ENCODE data around the gene CHST15. TPM values are rescaled to one million over a fixed set of nuclear protein-coding genes. Genes with fewer than 3 reads are reported as not detected.

CHST15 gene
- total and polyA plus RNA-seq, 2 of the 8 experiments (the other 6 are each of a cell fraction or from before 2014, with no cell fraction given) = 8.8 to 9.1 TPM

DNA sequence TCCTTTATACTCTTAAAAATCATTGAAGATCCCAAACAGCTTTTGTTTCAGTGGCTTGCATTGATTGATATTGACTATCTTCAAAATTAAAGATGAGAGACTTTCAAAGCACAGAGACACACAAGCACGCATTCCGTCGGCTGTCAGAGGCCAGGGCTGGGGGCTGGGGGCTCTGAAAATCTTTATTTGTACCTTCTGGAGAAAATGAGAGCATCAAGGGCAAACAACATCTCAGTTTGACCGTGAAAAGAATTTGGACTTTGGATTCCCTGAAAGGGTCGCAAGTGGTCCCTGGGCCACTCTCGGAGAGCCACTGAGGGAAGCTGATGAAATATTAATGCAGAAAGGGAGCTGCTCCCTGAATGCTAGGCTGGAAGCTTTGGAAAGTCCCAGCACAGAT lies 96.4 kb downstream of the CHST15 start:
- Histone ChIP-seq H2BK12ac (ENCODE audit: low read depth, low read length) (no peak overlapping the region), H4K91ac (replicated peaks; ENCODE audit: insufficient read length, low read length) (no peak overlapping the region), H3K14ac (ENCODE audit: insufficient read length) (no peak overlapping the region), H3K79me1 (ENCODE audit: low read depth, low read length) (no peaks in the 10 kb centered on the region), H2BK15ac (ENCODE audit: low read length) (no peak overlapping the region), H3K27ac (ENCODE audit: low read depth, low read length) (no peak overlapping the region), H3K56ac (replicated peaks; ENCODE audit: insufficient read length, low read depth, low read length) (no peak overlapping the region), H3K4me3 (ENCODE audit: extremely low read depth in 1 of 4, insufficient read depth in 2 of 4, low read depth in 3 of 4, low read length in 4 of 4) (no peak overlapping the region), H3K9ac (replicated peaks in 1 of 4; ENCODE audit: extremely low read depth in 1 of 4, low read depth in 3 of 4, low read length in 3 of 4) (no peak overlapping the region), H3K36me3 (ENCODE audit: control insufficient read depth in 2 of 4, insufficient read depth in 4 of 4, low read length in 3 of 4) (no peaks in the 10 kb centered on the region), H2AFZ (ENCODE audit: low read length) (no peak overlapping the region), H4K5ac (ENCODE audit: insufficient read length, low read depth, low read length) (no peak overlapping the region), H2AK5ac (ENCODE audit: low read depth, low read length) (no peak overlapping the region), H2BK120ac (replicated peaks; ENCODE audit: low read depth, low read length) (no peak overlapping the region), H2BK5ac (ENCODE audit: low read depth, low read length) (no peak overlapping the region), H3K4me1 (replicated peaks in 1 of 4; ENCODE audit: control insufficient read depth in 3 of 4, insufficient read depth in 4 of 4, low read length in 3 of 4) (peaks cover 0 to 12% (median 3%) of the 10 kb centered on the region in 4 experiments; a peak in 5 of 7 replicates), H3K9me3 (ENCODE audit: insufficient read depth in 2 of 2, low read depth in 1 of 2, low read length in 1 of 2) (no peaks in the 10 kb centered on the region), H3K18ac (ENCODE audit: extremely low read depth, low read length) (no peak overlapping the region), H3K27me3 (replicated peaks in 1 of 4; ENCODE audit: control insufficient read depth in 3 of 4, extremely low read depth in 1 of 4, insufficient read depth in 3 of 4, low read length in 3 of 4) (peaks cover 0 to 14% (median 10%) of the 10 kb centered on the region in 4 experiments; a peak in 6 of 7 replicates), H4K20me1 (replicated peaks in 1 of 2; ENCODE audit: control insufficient read depth in 1 of 2, insufficient read depth in 2 of 2, low read length in 2 of 2) (no peaks in the 10 kb centered on the region), H3K23me2 (ENCODE audit: low read depth, low read length) (peaks cover 5% of the 10 kb centered on the region; the same call in 1 of the 2 replicates), H3K4ac (replicated peaks; ENCODE audit: insufficient read length, low read depth, low read length) (no peak overlapping the region), H4K8ac (ENCODE audit: extremely low read depth, insufficient read depth, low read length) (no peak overlapping the region), H3K79me2 (ENCODE audit: control insufficient read depth in 1 of 2, insufficient read depth in 2 of 2, low read length in 2 of 2) (no peaks in the 10 kb centered on the region), H3K23ac (ENCODE audit: insufficient read length) (no peak overlapping the region), H3K4me2 (ENCODE audit: insufficient read depth in 1 of 2, low read depth in 2 of 2, low read length in 2 of 2) (no peak overlapping the region), H2BK20ac (ENCODE audit: low read length) (no peak overlapping the region)
- CTCF ChIA-PET (ENCODE audit: partially characterized antibody) = interaction anchor here (0.7 to 5.4 kb wide), 25 partner anchors 9 to 407 kb away, joined by 3 to 79 read pairs (median 6); no protein-coding TSS in a partner anchor
- DNase-seq (ENCODE audit: low read depth in 1 of 2, low spot score in 2 of 2) (no peak), FAIRE-seq (no peak)
- WGBS, 2 experiments (ENCODE audit: extremely low coverage in 1 of 2, insufficient coverage in 1 of 2, insufficient read length in 1 of 2, insufficient replicate concordance in 2 of 2, low coverage in 1 of 2, low lambda C conversion rate in 2 of 2, missing lambda C conversion rate in 1 of 2) = 96% methylated on average over 6 of the region's 6 CpGs; no CpG with 5 or more reads in 1 of the 2 experiments
- POLR2A ChIA-PET (ENCODE audit: partially characterized antibody) = no interaction called here
- no peak for TF ChIP-seq RFX5 (IDR thresholded peaks at IDR 0.05; ENCODE audit: borderline replicate concordance, low read depth, low read length)
- TF ChIP-seq ZNF274 (IDR thresholded peaks at IDR 0.05; ENCODE audit: borderline replicate concordance, extremely low read depth, low read length) = no peak
- TF ChIP-seq EGR1 (IDR thresholded peaks at IDR 0.05; ENCODE audit: borderline replicate concordance, low read depth, low read length) = no peak
- no peak for TF ChIP-seq RBBP5 (IDR thresholded peaks at IDR 0.05; ENCODE audit: borderline replicate concordance, low read depth, low read length)
- no peak for TF ChIP-seq SIN3A (conservative IDR thresholded peaks at IDR 0.05 in 1 of 2, IDR thresholded peaks at IDR 0.05 in 1 of 2; ENCODE audit: low read depth in 1 of 2, low read length in 2 of 2)
- no peak for TF ChIP-seq MAFK (IDR thresholded peaks at IDR 0.05; ENCODE audit: low read depth, low read length)
- no peak for TF ChIP-seq SIX5 (IDR thresholded peaks at IDR 0.05; ENCODE audit: low read depth, low read length)
- TF ChIP-seq RAD21 (IDR thresholded peaks at IDR 0.05 in 1 of 2, conservative IDR thresholded peaks at IDR 0.05 in 1 of 2; ENCODE audit: low read depth in 2 of 2, low read length in 2 of 2) = no peak
- no peak for TF ChIP-seq SP4 (IDR thresholded peaks at IDR 0.05; ENCODE audit: low read length)
- TF ChIP-seq EZH2 (IDR thresholded peaks at IDR 0.05; ENCODE audit: low read depth, low read length, severe bottlenecking) = no peak
- no peak for TF ChIP-seq ASH2L (IDR thresholded peaks at IDR 0.05; ENCODE audit: low read length)
- no peak for TF ChIP-seq CHD1 (IDR thresholded peaks at IDR 0.05; ENCODE audit: low read depth, low read length)
- TF ChIP-seq EP300 (IDR thresholded peaks at IDR 0.05; ENCODE audit: borderline replicate concordance in 1 of 2, low read depth in 2 of 2, low read length in 2 of 2) = no peak
- TF ChIP-seq BCL11A (IDR thresholded peaks at IDR 0.05; ENCODE audit: low read depth in 2 of 2, low read length in 2 of 2) = no peak
